NCI-H1694 (cell line): ENCODE data around the gene TBL2.
A peak's percentile ranks its signal among the peaks of the same experiment; 100 is the strongest.
"Not testable (repeated sequence)": the region's sequence is repeated elsewhere in the genome, so short reads cannot be mapped to it uniquely, and the experiment has no call there.

Source experiments
- DNase-seq: peaks from one replicate; lab custom pipeline; 2025; lab: John Stamatoyannopoulos, UW

TBL2 gene, protein sequence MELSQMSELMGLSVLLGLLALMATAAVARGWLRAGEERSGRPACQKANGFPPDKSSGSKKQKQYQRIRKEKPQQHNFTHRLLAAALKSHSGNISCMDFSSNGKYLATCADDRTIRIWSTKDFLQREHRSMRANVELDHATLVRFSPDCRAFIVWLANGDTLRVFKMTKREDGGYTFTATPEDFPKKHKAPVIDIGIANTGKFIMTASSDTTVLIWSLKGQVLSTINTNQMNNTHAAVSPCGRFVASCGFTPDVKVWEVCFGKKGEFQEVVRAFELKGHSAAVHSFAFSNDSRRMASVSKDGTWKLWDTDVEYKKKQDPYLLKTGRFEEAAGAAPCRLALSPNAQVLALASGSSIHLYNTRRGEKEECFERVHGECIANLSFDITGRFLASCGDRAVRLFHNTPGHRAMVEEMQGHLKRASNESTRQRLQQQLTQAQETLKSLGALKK

DNA sequence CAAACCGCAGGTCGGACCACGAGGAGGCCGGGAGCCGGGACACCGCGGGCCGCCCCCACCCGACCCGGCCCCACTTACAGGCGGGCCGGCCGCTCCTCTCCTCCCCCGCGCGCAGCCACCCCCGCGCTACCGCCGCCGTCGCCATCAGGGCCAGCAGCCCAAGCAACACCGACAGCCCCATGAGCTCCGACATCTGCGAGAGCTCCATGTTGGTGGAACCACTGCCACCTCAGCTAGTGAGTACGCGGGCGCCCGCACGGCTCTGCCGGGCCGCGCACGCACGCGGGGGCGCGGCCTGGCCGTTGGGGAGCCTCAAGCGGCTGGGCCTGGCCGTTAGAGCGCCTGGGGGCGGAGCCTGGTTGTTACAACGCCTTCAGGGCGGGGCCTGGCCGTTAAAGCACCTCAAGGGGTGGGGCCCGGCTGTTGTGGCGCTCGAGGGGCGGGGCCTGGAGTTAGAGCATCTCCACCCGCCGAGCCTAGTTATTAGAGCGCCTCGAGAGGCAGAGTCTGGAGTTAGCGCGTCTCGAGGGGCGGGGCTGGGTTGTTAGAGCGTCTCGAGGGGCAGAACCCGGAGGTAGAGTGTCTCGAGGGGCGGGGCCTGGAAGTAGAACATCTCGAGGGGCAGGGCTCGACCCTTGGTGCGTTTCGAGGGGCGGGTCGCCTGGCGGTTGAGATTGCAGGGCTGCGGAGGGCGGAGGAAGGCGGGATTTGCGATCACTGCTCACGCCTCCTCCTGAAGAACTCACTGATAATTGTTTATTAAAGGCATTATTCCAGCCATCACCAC is at the start of gene TBL2:
Gene TBL2, minus strand, starts transcription at position 238 of the 787 bp plus-strand sequence. Its CDS starts 30 bp downstream, at position 208.
- peak; percentile 99 for DNase-seq

DNA sequence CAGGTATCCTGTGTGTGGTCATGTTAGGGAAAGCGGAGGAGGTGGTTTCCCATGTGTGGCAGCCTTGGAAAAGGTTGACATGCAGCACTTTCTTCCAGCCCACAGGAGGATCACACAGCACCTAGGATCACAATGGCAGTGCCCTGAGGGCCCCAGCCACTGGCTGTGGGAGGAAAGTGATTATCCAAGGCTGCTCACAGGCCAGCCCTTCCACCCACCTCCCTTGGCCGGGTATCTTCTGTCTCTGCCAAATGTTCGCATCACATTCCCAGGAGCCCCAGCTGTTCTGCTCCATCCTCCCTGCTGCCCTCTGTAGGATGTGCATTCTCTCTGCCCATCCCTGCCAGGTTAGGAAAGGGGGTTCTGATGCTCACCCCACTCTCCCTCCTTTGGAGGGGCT is 48.4 kb upstream of the TBL2 start:
- peak; percentile 82 for DNase-seq

DNA sequence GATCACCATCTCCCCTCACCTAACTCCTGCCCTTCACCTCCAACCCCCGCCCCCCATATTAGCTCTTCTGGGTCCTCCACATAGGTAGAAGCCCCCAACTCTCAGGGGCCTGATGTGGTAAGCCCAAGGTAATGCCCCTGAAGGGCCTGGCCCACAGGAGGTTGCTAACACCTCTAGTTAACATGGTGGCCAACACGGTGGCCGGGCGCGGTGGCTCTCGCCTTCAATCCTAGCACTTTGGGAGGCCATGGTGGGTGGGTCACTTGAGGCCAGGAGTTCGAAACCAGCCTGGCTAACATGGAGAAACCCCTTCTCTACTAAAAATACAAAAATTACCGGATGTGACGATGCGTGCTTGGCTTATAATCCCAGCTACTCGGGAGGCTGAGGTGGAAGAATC is 46.9 kb upstream of the TBL2 start:
- no peak for DNase-seq

DNA sequence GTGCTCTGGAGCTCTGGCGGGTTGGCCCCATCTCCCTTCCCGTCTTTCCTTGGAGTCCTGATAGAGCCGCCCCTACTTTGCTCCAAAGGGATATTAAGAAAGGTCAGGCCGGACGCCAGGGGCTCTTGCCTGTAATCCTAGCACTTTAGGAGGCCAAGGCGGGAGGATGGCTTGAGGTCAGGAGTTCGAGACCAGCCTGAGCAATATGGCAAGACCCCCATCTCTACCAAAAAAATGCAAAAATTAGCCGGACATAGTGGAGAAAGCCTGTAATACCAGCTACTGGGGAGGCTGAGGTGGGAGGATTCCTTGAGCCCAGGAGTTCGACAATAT is 46.3 kb upstream of the TBL2 start:
- no peak for DNase-seq

DNA sequence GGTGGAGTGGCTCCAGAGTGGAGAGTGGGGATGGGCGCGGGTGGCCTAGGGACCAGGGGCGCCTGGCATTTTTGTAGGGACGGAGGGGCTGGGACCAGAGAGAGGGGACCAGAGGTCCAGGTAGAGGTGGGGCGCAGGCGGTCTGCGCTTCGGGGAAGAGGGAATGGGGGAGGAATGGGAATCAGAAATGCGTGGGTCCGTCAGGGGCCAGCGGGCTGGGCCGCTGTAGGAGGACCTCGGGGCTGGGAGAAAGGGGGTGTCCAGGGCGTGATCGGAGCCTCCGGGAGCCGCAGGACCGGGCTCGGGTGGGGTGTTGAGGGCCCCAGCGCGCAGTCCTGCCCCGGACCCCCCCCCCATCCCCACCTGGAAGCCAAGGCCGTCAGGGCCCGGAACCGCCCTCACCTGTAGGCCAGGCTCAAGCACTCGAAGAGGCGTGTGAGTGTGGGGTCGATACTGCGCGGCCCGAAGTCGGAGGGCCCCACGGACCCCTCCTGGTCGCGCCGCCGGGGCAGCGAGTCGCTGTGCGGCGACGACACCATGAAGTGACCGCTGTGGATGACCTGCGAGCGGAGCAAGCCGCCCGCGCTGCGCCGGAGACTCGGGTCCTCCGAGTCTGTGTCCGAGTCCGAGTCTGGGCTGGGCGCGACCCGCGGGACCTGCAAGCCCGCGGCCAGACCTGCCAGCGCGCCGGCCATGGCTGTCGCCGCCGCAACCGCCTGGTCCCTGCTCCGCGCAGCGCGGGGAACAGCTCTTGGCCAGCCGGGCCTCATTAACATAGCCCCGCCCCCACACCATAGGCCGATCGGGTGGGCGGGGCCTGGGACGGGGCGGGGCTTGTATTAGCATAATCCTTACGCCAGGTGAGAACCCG is 45.7 kb upstream of the TBL2 start, which contains the start of gene MLXIPL:
Gene MLXIPL, minus strand, starts transcription at position 725 of the 871 bp plus-strand sequence. Its CDS starts 30 bp downstream, at position 695.
- DNase-seq: peak; percentile 61

DNA sequence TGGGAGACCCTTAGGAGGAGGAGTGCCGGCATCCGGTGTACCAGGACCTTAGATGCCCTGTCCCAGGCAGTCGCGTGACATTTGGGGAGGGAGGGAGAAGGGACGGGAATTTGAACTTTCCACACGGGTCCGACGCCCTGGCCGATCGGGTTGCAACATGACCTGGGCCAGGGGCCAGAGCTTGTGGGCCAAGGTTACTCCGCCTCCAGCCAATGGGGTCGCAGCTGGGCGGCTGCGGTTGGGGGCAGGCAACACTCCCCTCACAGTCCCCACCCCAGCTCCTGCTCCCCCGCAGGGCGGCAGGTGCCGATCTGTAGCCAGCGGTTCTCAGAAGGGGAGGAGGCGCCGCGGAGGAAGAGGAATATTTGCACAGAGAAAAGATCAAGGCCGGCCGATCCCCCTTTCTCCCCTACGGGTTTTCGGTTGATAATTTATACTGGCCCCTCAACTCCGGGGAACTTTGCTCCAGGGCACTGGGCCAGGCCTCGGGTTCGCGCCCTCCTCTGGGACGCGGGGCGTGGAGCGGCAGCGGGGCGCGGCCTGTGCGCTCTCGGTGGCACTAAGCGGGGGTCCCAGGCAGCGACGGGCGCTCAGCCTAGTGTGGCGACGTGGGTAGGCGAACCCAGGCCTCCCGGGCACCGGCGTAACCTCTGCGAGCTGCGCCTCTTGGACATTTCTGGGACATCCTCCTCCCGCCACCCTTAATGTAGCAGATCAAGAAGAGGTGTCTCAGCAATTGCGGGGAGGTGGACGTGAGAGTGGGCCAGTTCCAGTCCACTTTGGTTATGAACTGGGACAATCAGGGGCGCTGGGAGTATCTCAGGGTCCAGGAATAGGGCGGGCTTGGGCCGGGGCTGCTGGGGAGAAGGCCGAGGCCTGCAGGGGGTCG is 44.8 kb upstream of the TBL2 start:
- no peak for DNase-seq

DNA sequence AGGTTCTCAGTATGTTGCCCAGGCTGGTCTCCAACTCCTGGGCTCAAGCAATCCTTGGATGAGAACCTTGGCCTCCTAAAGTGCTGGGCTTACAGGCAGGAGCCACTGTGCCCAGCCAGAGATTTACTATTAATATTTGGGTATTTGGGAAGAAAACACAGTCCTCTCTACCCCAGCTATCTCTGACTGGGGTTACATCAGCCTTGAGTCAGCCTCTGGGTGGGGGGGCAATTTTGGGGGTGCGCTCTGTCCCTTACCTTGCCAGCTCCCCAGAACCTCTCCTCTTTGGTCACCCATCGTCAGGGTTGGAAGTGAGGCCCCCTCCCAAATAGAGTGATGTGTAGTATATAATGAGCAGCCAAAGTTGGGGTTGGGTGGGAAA is 44.1 kb upstream of the TBL2 start:
- DNase-seq: no peak

DNA sequence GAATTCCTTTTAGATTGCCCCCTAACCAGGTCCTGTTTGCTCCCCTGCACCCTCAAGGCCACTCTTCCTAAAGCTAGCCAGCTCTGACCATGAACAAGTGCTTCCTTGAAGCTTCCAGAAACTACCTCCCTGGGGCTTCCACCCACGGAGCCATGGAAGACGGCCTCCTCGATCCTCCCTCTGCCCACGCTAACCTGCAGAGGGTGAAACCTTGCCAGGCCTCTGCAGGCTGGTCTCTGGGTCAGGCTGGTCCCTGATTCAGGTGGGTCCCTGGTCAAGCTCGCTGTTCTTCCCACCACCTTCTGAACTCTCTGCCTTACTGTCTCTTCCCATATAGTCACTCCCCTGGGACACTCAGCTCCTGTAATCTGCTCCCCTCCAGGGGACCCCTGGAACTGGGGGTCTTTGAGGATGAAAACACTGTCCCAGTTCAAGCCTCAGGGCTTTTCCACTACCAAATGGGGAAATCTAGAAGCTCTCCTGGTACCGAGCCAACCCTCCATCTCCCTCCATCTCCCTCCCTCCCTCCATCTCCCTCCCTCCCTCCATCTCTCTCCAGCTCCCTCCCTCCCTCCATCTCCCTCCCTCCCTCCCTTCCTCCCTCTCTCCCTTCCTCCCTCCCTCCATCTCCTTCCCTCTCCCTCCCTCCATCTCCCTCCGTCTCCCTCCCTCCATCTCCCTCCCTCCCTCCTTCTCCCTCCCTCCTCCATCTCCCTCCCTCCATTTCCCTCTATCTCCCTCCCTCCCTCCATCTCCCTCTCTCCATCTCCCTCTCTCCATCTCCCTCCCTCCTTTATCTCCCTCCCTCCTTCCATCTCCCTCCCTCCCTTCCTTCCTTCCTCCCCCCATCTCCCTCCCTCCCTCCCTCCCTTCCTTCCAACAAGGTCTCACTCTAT is 43.0 kb upstream of the TBL2 start:
- DNase-seq: no peak

DNA sequence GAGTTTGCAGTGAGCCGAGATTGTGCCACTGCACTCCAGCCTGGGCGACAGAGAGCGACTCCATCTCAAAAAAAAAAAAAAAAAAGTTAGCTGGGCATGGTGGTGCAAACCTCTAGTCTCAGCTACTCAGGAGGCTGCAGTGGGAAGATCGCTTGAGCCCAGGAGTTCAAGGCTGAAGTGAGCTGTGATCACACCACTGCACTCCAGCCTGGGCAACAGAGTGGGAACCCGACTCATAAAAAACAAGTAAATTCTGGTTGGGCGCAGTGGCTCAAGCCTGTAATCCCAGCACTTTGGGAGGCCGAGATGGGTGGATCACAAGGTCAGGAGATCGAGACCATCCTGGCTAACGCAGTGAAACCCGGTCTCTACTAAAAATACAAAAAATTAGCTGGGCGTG is 41.0 kb upstream of the TBL2 start:
- DNase-seq: not testable (repeated sequence)

DNA sequence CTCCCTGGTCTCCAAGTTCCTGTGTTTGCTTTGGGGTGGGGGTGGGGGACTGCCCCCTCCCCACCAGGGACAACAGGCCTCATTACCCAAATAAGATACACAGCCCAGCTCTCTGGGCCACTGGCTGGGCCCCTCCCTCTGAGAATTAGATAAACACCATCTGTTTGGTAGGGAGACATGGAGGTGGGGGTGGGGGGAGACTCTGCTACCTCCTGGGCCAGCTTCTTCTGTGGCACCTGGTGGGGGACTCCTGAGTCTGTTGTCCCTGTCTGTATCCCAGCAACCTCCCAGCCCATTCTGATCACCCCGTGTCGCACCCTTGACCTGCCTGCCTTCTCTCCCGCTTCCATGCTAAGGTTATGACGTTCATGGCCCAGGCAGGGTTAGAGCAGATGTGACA is 40.2 kb upstream of the TBL2 start:
- peak; percentile 63 for DNase-seq

DNA sequence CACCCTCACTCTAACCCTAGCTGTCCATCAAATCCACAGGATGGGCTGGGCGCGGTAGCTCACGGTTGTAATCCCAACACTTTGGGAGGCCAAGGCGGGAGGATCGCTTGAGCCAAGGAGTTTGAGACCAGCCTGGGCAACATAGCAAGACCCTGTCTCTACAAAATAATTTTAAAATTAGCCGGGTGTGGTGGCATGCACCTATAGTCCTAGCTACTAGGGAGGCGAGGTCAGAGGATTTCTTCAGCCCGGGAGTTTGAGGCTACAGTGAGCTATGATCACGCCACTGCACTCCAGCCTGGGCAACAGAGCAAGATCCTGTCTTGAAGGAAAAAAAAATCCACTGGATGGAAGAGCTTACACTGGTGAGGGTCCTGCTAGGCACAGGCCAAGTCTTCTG is 39.1 kb upstream of the TBL2 start:
- DNase-seq: not testable (repeated sequence)

DNA sequence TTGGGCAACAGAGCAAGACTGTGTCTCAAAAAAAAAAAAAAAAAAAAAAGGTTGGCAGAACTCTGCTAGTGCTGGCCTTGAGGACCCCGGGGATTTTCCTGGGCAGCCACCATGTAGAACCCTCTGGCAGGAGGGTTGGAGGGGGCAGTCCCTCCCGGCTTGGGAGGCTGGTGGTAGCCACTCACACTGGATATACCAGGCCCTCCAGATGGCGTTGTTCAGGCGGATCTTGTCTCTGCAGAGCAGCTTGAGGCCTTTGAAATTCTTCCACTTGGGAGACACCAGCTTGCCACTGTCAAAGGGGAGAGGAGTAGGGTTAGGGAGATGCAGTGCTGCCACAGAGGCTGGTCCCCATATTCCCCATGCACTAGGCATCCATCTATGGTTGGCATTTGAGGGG is 37.5 kb upstream of the TBL2 start:
- peak; percentile 53 for DNase-seq

DNA sequence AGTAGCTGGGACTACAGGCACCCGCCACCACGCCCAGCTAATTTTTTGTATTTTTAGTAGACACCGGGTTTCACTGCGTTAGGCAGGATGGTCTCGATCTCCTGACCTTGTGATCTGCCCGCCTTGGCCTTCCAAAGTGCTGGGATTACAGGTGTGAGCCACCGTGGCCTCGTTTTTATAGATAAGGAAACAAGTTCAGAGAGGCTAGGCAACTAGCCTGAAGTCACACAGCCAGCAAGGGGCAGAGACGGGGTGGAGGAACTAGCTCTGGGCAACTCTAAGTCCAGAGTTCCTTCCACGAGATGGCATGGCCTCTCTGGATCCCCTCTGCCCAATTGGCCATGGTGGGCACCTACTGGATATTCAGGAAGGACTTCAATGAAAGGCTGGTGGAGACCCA is 36.6 kb upstream of the TBL2 start:
- DNase-seq: not testable (repeated sequence)

DNA sequence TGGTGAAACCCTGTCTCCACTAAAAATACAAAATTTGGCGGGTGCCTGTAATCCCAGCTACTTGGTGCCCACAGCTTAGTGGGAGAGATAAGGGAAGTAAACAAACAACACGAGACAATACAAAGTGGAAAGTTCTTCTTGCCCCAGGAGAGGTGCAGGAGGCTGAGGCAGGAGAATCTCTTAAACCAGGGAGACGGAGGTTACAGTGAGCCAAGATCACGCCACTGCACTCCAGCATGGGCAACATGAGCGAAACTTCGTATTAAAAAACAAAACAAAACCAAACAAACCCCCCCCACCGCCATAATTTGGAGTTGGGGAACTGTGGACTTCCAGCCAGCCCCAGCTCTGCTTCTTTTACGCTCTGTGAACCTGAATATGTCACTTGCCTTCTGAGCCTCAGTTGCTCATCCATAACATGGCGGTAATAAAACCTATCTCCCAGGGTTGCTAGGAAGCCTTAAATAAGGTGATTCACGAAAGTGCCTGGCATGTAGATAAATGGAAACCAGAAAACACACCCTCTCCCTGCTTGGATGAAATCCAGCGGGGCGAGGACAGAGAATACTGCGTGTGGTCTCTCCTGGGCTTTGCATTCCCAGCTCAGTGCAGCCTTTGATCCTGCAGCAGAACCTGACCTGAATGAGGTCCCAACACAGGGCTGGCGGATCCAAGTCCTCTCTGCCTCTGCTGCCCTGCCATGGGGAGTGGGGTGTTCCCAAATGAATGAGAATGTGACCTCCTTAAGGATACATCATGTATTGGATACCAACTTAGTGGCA is 35.8 kb upstream of the TBL2 start:
- DNase-seq: no peak

DNA sequence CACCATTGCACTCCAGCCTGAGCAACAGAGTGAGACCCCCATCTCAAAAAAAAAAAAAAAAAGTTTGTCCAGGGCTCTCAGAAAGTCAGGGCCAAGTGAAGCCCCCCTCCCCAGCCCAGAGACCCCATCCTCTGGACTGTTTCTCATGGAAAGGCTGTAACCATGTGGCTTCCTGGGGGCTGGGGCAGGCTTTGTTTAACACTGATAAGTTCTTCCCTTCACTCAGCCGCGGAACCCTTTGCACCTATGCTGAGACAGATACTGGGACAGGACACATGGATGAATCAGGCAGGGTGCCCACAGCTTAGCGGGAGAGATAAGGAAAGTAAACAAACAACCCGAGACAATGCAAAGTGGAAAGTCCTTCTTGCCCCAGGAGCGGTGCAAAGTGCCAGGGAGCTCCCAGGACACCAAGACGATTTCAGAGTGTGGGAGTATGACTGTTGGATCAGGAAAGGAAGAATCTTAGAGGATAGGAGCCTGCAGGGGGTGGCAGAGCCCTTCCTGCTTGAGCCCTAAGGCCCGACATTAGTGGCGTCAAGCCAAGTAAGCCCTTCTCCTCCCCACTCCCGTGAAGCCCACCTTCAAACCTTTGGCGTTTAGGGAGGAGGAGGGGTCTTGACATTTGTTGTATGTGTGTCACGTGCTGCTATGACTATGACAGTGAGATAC is 34.4 kb upstream of the TBL2 start:
- DNase-seq: no peak

DNA sequence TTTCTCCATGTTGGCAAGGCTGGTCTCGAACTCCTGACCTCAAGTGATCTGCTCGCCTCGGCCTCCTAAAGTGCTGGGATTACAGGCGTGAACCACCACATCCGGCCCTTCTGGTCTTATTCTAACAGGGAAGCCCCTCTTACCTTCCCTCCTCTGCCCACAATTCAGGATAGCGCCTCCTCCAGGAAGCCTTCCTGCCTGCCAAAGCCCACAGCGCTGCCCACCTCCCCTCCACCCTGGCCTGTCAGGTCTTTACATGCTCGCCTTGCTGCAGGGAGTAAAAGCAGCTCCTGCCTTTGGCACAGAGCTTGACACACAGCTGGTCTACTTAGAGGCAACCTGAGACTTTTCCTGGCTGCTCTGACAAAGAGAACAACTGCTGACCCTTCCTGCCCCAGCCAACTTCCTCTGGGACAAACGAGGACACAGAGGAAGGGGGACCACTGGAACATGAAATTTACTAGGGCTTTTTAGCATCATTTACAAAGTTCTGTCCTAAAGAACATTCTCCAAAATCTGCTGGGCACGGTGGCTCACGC is 32.7 kb upstream of the TBL2 start:
- no peak for DNase-seq

DNA sequence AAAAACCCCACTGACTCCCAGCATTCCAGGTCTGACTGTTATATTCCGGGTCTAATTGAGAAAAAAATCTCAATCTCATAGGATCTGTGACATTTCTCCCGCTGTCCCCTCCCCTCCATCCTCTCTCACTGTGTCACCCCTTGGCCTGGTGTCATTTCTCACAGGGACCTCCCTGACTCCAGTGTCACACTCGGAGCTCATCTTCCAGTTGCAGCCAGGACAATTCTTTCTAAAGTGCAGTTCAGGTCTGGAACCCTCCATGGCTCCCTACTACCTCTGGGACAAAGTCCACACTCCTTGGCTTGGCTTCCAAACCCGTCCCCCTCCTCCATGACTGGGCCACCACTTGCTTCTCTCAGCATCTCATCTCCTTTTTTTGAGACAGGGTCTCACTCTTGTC is 31.7 kb upstream of the TBL2 start:
- no peak for DNase-seq

DNA sequence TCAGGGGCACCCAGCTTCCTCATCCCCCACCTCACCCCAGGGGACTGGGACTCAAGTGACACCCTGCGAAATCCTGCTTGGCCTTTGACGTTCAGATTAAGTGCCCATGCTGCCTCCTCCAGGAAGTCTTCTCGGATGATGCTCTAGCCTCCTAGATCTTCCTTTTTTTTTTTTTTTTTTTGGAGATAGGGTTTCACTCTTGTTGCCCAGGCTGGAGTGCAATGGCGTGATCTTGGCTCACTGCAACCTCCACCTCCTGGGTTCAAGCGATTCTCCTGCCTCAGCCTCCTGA is 29.3 kb upstream of the TBL2 start:
- not testable (repeated sequence) for DNase-seq
